Suprapubic skin (tissue), 4 donors: ENCODE data around the gene SLC34A1.

Source experiments
- EP300 ChIP-seq: sonication (generic); formaldehyde crosslinking; IDR thresholded peaks from one replicate; pipeline ENCODE4 v1.6.1; 2017; ENCODE audit warnings: antibody characterized with exemption
- POLR2A ChIP-seq, 2 donors: fragments of 450-650 bp; IDR thresholded peaks; one replicate each; pipeline ENCODE4 v1.6.1; 2017; ENCODE audit warnings: antibody characterized with exemption in 2 of 2, mild to moderate bottlenecking in 2 of 2, moderate library complexity in 2 of 2
- POLR2AphosphoS5 ChIP-seq, 3 donors: sonication (generic); formaldehyde crosslinking; IDR thresholded peaks; one replicate each; pipeline ENCODE4 v1.6.1; 2017; ENCODE audit warnings: antibody characterized with exemption in 3 of 3

DNA sequence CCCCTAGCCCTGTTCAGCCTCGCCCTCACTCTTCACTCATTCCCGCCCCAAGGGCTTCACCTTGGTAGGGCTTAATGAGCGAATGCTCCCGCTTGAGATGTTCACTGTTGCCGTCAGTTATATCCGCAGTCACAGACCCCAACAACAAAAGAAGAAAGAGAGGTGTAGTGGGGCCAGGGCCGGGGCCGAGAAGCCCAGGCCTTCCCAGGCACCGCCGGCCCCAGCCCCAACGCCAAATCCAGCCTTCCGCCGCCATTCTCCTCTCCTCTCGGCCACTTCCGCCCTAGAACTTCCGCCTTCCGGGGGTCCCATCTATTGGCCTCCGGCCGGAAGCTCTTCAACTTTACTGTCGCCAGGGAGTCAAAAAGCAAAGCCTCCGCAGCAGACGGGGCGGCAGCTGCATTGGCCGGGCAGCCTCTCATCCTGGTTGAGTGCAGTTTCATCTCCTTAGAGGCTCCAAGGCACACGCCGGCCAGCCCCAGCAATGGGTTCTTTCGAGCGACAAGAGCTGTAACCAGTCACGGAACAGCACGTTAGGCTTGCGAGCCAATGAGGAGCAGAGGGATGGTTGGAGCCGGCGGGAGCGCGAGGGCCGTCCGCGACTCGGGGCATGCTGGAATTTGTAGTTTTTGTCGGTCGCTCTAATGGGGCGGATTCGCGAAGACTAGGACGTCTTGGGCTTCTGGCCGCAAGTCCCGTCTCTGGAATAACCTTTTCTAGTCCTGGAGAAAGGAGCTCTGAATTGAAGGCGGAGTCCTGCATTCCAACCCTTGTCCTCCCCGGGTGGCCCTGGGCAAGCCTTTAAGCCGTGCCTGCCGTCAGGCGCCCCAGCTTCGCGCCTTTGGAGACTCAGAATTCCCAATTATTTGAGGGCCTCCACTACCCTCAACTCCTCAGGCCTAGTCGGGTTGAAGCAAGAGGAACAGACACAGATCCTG is 32.6 kb upstream of the SLC34A1 start, which contains the start of gene LMAN2:
- TF ChIP-seq POLR2AphosphoS5 (IDR thresholded peaks at IDR 0.05) (peak in 2 of 3 donors; percentile 61 to 81), EP300 (no peak), POLR2A (IDR thresholded peaks at IDR 0.05) (peak in 1 of 2 donors; percentile 63)
